ENCODE results near the gene PZP. TPM values are rescaled to one million over a fixed set of nuclear protein-coding genes. Genes with fewer than 3 reads are reported as not detected.
A peak's percentile ranks its signal among the peaks of the same experiment; 100 is the strongest.
"Not testable (repeated sequence)": the region's sequence is repeated elsewhere in the genome, so short reads cannot be mapped to it uniquely, and the experiment has no call there.

PZP gene
- total and polyA plus RNA-seq, 8 donors: 0.03 to 0.38 (median 0.05) TPM; not detected in 5

DNA sequence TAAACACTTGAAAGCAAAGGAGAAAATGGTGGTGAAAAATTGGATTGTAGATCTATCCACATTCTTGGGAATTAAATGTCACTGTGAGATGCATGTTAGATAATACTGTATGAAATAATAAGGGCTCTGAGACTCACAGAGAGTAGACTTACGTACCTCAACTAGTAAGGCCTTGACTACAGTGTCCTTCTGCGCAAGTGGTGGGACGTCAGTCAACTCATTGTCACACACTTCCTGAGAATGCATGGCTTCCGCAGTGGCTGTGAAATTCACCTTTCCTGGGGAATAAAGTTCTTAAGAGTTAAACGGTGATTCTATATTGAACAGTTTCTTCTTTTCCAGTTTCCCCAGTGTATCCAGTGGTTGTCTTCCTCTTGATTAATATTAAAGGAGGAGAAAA is 32.6 kb upstream of the PZP start:
- WGBS, 2 donors: 88 to 91% methylated on average over 5 of the region's 5 CpGs
- DNase-seq (no peak), FAIRE-seq (no peak), ATAC-seq (no peak)
- H3K36me3 ChIP-seq: no peaks in the 10 kb centered on the region
- H3K9me3 ChIP-seq: no peaks in the 10 kb centered on the region
- TF ChIP-seq, protein P1, sequence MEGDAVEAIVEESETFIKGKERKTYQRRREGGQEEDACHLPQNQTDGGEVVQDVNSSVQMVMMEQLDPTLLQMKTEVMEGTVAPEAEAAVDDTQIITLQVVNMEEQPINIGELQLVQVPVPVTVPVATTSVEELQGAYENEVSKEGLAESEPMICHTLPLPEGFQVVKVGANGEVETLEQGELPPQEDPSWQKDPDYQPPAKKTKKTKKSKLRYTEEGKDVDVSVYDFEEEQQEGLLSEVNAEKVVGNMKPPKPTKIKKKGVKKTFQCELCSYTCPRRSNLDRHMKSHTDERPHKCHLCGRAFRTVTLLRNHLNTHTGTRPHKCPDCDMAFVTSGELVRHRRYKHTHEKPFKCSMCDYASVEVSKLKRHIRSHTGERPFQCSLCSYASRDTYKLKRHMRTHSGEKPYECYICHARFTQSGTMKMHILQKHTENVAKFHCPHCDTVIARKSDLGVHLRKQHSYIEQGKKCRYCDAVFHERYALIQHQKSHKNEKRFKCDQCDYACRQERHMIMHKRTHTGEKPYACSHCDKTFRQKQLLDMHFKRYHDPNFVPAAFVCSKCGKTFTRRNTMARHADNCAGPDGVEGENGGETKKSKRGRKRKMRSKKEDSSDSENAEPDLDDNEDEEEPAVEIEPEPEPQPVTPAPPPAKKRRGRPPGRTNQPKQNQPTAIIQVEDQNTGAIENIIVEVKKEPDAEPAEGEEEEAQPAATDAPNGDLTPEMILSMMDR (IDR thresholded peaks at IDR 0.05): no peak
- no peaks in the 10 kb centered on the region for H3K4me1 ChIP-seq
- intact Hi-C loops (cut with DNase I): no loop called here
- H3K4me3 ChIP-seq: peak overlapping the region in 2 of 4 donors; percentile 20 to 36
- no peaks in the 10 kb centered on the region for H3K27me3 ChIP-seq
- H3K27ac ChIP-seq: peak overlapping the region in 1 of 4 donors; percentile 33

DNA sequence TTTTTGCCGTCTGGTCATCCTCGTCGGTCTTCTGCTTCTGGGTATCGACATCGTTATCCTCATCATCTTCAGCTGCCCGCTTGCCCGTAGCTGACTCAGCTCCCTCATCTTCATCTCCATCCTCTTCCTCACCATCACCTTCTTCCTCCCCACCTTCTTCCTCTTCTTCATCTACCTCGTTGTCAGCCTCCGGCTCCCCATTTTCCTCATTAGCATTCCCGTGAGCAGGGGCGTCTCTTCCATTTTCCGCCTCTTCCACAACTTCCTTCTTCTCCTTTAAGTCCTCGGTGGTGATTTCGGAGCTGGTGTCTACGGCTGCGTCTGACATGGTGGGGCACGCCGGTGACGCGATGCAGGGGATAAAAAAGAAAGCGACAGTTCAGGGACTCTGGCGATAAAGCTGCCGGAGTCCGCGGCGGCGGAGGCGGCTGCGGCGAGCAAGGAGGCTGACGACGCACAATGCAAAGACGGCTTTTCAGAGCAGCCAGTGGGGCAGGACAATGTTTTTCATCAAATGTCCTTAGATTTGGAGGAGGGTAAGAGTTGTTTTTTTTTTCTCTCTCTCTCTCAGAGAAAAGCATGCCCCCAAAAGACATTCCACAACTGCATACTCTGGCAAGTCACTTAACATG is 31.9 kb upstream of the PZP start:
- DNase-seq; H3K9me3 ChIP-seq; FAIRE-seq; H3K27me3 ChIP-seq; H3K36me3 ChIP-seq; intact Hi-C loops (cut with DNase I); H3K4me1 ChIP-seq: not testable (repeated sequence)
- H3K27ac ChIP-seq: peak overlapping the region in 2 of 4 donors; percentile 6 to 33
- H3K4me3 ChIP-seq: peak overlapping the region in 2 of 4 donors; percentile 20 to 36
- WGBS, 2 donors: 30 to 39% methylated on average over 25 to 30 of the region's 33 CpGs
- peak in 3 of 4 donors; percentile 22 to 45 (median 40) for ATAC-seq

DNA sequence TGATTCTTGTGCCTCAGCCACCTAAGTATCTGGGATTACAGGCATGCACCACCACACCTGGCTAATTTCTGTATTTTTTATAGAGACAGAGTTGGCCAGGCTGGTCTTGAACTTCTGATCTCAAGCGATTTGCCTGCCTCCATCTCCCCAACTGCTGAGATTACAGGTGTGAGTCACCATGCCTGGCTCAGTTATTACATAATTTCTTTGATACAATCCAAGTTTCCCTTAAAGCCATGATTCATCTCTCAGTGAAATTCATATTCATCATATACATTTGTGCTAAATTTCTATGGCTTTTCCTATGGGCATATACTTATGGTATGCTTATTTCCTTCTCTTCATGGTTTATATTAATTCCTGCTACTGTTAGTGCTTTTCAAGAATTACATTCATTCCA is 29.1 kb upstream of the PZP start:
- H3K36me3 ChIP-seq: no peaks in the 10 kb centered on the region
- FAIRE-seq: no peak
- H3K27me3 ChIP-seq: no peaks in the 10 kb centered on the region
- no peak overlapping the region for H3K4me3 ChIP-seq
- no peak for ATAC-seq
- H3K4me1 ChIP-seq: no peaks in the 10 kb centered on the region
- 81 to 100% methylated on average over 1 of the region's 1 CpG for WGBS, 2 donors
- no peak overlapping the region for H3K27ac ChIP-seq
- TF ChIP-seq, protein P1 (IDR thresholded peaks at IDR 0.05): no peak
- H3K9me3 ChIP-seq: no peaks in the 10 kb centered on the region
- intact Hi-C loops (cut with DNase I): no loop called here
- DNase-seq: no peak

DNA sequence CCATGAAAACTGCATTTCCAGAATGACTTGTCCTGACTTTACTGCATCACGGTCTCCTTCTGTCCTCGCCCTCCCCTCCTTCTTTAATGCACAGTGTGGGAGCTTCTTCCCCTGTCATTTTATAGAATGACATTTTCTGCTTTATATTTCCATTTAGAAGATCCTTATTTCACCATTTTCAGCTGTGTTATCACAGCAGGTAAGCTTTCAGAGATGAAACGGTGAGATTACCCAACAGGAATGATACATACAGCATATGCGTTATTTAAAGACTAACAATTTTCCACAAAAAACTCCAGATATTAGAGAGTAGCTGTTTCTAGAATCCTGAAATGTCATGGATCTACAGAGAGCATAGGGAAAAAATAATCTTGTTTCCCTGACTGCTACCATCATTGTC is 27.3 kb upstream of the PZP start:
- DNase-seq (no peak), FAIRE-seq (no peak), ATAC-seq (no peak)
- Histone ChIP-seq H3K4me3 (no peak overlapping the region), H3K27ac (no peak overlapping the region), H3K36me3 (no peaks in the 10 kb centered on the region), H3K4me1 (no peaks in the 10 kb centered on the region), H3K9me3 (no peaks in the 10 kb centered on the region), H3K27me3 (no peaks in the 10 kb centered on the region)
- TF ChIP-seq, protein P1 (IDR thresholded peaks at IDR 0.05): no peak
- intact Hi-C loops (cut with DNase I): no loop called here
- WGBS, 2 donors: 92 to 94% methylated on average over 4 of the region's 4 CpGs

DNA sequence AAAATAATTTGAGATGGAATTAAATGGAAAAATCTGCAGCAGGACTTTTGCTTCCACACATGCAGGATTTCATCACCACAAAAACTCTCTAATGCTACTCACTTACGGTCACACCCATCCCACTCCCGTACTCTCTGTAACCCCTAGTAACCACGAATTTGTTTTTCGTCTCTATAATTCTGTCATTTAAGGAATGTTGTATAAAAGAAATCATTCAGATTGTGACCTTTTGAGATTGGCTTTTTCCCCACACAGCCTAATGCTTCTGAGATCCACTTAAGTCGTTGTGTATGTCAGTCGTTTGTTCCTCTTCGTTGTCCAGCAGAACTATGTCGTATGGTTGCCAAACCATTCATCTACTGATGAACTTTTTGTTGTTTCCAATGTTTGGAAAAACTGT is 19.8 kb upstream of the PZP start:
- DNase-seq: no peak
- Histone ChIP-seq H3K36me3 (no peaks in the 10 kb centered on the region), H3K4me1 (peaks cover 0 to 5% (median 0%) of the 10 kb centered on the region in 3 donors), H3K27ac (no peak overlapping the region), H3K27me3 (no peaks in the 10 kb centered on the region), H3K4me3 (no peak overlapping the region), H3K9me3 (no peaks in the 10 kb centered on the region)
- 78 to 88% methylated on average over 8 of the region's 8 CpGs for WGBS, 2 donors
- intact Hi-C loops (cut with DNase I): no loop called here
- peak in 1 of 4 donors; percentile 32 for ATAC-seq
- TF ChIP-seq, protein P1 (IDR thresholded peaks at IDR 0.05): no peak
- no peak for FAIRE-seq

All from pancreas (tissue), 10 donors.